ENCODE measurements around the gene UNC45A. TPM values are rescaled to one million over a fixed set of nuclear protein-coding genes. Genes with fewer than 3 reads are reported as not detected.
"Not testable (repeated sequence)": the region's sequence is repeated elsewhere in the genome, so short reads cannot be mapped to it uniquely, and the experiment has no call there.

Gene UNC45A
- total RNA-seq, 4 donors from 2014 or later: 63.7 to 116 (median 100) TPM

GRCh38 chr15:90918034-90918788 is 16.9 kb upstream of the UNC45A start:
- TF ChIP-seq POLR2AphosphoS5 (IDR thresholded peaks at IDR 0.05) (no peak), CTCF (IDR thresholded peaks at IDR 0.05) (no peak), POLR2A (IDR thresholded peaks at IDR 0.05) (no peak), EP300 (IDR thresholded peaks at IDR 0.05) (no peak)

GRCh38 chr15:90918835-90919234 is 16.2 kb upstream of the UNC45A start:
- H3K36me3 ChIP-seq: peaks cover 0 to 85% of the 10 kb centered on the region in 2 donors
- 80 to 88% methylated on average over 3 to 4 of the region's 6 CpGs for WGBS, 2 donors (ENCODE audit: low coverage in 1 of 2)
- no peaks in the 10 kb centered on the region for H3K4me1 ChIP-seq
- no peak for ATAC-seq
- no peaks in the 10 kb centered on the region for H3K27me3 ChIP-seq
- H3K27ac ChIP-seq: no peak overlapping the region
- no peak for TF ChIP-seq CTCF (IDR thresholded peaks at IDR 0.05)
- TF ChIP-seq EP300 (IDR thresholded peaks at IDR 0.05): no peak
- no peak for TF ChIP-seq POLR2AphosphoS5 (IDR thresholded peaks at IDR 0.05)
- TF ChIP-seq POLR2A (IDR thresholded peaks at IDR 0.05): no peak
- no peaks in the 10 kb centered on the region for H3K9me3 ChIP-seq
- no peak overlapping the region for H3K4me3 ChIP-seq

More at GRCh38 chr15:90918034-90918788, 16.9 kb upstream of the UNC45A start:
- no peaks in the 10 kb centered on the region for H3K9me3 ChIP-seq
- no peak overlapping the region for H3K4me3 ChIP-seq
- no peak overlapping the region for H3K27ac ChIP-seq
- no peaks in the 10 kb centered on the region for H3K27me3 ChIP-seq
- WGBS, 2 donors (ENCODE audit: low coverage in 1 of 2): 86 to 92% methylated on average over 6 to 7 of the region's 23 CpGs
- peaks cover 0 to 91% of the 10 kb centered on the region in 2 donors for H3K36me3 ChIP-seq
- no peak for ATAC-seq
- H3K4me1 ChIP-seq: no peaks in the 10 kb centered on the region

- ATAC-seq: no peak
- Histone ChIP-seq H3K27ac (no peak overlapping the region), H3K4me3 (no peak overlapping the region), H3K36me3 (peaks cover 0 to 54% of the 10 kb centered on the region in 2 donors), H3K4me1 (no peaks in the 10 kb centered on the region), H3K9me3 (no peaks in the 10 kb centered on the region), H3K27me3 (no peaks in the 10 kb centered on the region)
- no peak for TF ChIP-seq EP300 (IDR thresholded peaks at IDR 0.05)
- WGBS, 2 donors (ENCODE audit: low coverage in 1 of 2): 94 to 95% methylated on average over 2 to 4 of the region's 4 CpGs
These were observed 13.2 kb upstream of the UNC45A start for GRCh38 chr15:90921887-90922286.

GRCh38 chr15:90922712-90923322 is 12.3 kb upstream of the UNC45A start:
- H3K27ac ChIP-seq, H3K4me1 ChIP-seq, H3K4me3 ChIP-seq, H3K27me3 ChIP-seq, ATAC-seq, H3K9me3 ChIP-seq: not testable (repeated sequence)
- WGBS, 2 donors (ENCODE audit: low coverage in 1 of 2): 84 to 100% methylated on average over 2 to 5 of the region's 7 CpGs
- H3K36me3 ChIP-seq: peaks cover 0 to 45% of the 10 kb centered on the region in 2 donors

- Histone ChIP-seq H3K27me3 (no peaks in the 10 kb centered on the region), H3K27ac (no peak overlapping the region), H3K4me1 (peaks cover 0 to 4% (median 0%) of the 10 kb centered on the region in 3 donors), H3K9me3 (no peaks in the 10 kb centered on the region), H3K36me3 (peaks cover 0 to 29% of the 10 kb centered on the region in 2 donors), H3K4me3 (no peak overlapping the region)
- no peak for ATAC-seq
- WGBS, 2 donors (ENCODE audit: low coverage in 1 of 2): 81 to 83% methylated on average over 5 of the region's 5 CpGs
- no peak for TF ChIP-seq POLR2A (IDR thresholded peaks at IDR 0.05)
- no peak for TF ChIP-seq POLR2AphosphoS5 (IDR thresholded peaks at IDR 0.05)
- TF ChIP-seq EP300 (IDR thresholded peaks at IDR 0.05): no peak
- no peak for TF ChIP-seq CTCF (IDR thresholded peaks at IDR 0.05)
These were observed 10.7 kb upstream of the UNC45A start for GRCh38 chr15:90924375-90924774.

GRCh38 chr15:90926766-90927165 is 8.3 kb upstream of the UNC45A start:
- H3K36me3 ChIP-seq, H3K27ac ChIP-seq, H3K9me3 ChIP-seq, ATAC-seq, H3K4me3 ChIP-seq, H3K27me3 ChIP-seq: not testable (repeated sequence)
- peaks cover 0 to 24% (median 10%) of the 10 kb centered on the region in 3 donors for H3K4me1 ChIP-seq
- 84 to 92% methylated on average over 9 to 10 of the region's 10 CpGs for WGBS, 2 donors (ENCODE audit: low coverage in 1 of 2)

- H3K4me3 ChIP-seq, H3K27me3 ChIP-seq, H3K9me3 ChIP-seq, ATAC-seq, H3K27ac ChIP-seq, H3K36me3 ChIP-seq: not testable (repeated sequence)
- 77 to 83% methylated on average over 1 to 7 of the region's 7 CpGs for WGBS, 2 donors (ENCODE audit: low coverage in 1 of 2)
- peaks cover 0 to 37% (median 15%) of the 10 kb centered on the region in 3 donors for H3K4me1 ChIP-seq
These were observed 7.0 kb upstream of the UNC45A start for GRCh38 chr15:90928106-90928505.
